ENCODE results near the gene GRB2.

DNA sequence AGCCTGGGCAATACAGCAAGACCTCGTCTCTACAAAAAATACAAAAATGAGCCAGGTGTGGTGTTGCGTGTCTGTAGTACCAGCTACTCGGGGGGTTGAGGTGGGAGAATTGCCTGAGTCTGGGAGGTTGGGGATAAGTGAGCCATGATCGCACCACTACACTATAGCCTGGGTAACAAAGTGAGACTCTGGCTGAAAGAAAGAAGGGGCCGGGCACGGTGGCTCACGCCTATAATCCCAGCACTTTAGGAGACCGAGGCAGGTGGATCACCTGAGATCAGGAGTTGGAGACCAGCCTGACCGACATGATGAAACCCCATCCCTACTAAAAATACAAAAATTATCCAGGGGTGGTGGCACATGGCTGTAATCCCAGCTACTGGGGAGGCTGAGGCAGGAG, 10.5 kb upstream of the GRB2 start:
- TF ChIP-seq SIN3A (IDR thresholded peaks at IDR 0.05; ENCODE audit: borderline replicate concordance, insufficient read depth, low read depth, low read length): no peak
- TF ChIP-seq, protein P1, sequence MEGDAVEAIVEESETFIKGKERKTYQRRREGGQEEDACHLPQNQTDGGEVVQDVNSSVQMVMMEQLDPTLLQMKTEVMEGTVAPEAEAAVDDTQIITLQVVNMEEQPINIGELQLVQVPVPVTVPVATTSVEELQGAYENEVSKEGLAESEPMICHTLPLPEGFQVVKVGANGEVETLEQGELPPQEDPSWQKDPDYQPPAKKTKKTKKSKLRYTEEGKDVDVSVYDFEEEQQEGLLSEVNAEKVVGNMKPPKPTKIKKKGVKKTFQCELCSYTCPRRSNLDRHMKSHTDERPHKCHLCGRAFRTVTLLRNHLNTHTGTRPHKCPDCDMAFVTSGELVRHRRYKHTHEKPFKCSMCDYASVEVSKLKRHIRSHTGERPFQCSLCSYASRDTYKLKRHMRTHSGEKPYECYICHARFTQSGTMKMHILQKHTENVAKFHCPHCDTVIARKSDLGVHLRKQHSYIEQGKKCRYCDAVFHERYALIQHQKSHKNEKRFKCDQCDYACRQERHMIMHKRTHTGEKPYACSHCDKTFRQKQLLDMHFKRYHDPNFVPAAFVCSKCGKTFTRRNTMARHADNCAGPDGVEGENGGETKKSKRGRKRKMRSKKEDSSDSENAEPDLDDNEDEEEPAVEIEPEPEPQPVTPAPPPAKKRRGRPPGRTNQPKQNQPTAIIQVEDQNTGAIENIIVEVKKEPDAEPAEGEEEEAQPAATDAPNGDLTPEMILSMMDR (IDR thresholded peaks at IDR 0.05): no peak
- no peak for TF ChIP-seq POLR2AphosphoS5 (IDR thresholded peaks at IDR 0.05; ENCODE audit: low read depth, low read length)

Data from Panc1 (cell line).